Fibroblast of skin of scalp (primary cell): ENCODE results near the gene HTT.

Experiments used
- DNase-seq: peaks from one replicate; pipeline ENCODE4 v3.0.0-alpha.2; 2013

Gene HTT

GRCh38 chr4:3202836-3203820, 128.6 kb downstream of the HTT start:
- no peak for DNase-seq

- peak; percentile 41 for DNase-seq
Measured at GRCh38 chr4:3203971-3204431, 129.5 kb downstream of the HTT start.

- DNase-seq: no peak
Measured at GRCh38 chr4:3205995-3206394, 131.5 kb downstream of the HTT start.

- no peak for DNase-seq
Measured at GRCh38 chr4:3206439-3207100, 132.1 kb downstream of the HTT start.

- DNase-seq: no peak
Measured at GRCh38 chr4:3207531-3208037, 133.1 kb downstream of the HTT start.

- no peak for DNase-seq
Measured at GRCh38 chr4:3208826-3209225, 134.3 kb downstream of the HTT start.

GRCh38 chr4:3209551-3210325, 135.3 kb downstream of the HTT start:
- no peak for DNase-seq

- DNase-seq: no peak
Measured at GRCh38 chr4:3210467-3210866, 136.0 kb downstream of the HTT start.

GRCh38 chr4:3211866-3212265, 137.4 kb downstream of the HTT start:
- DNase-seq: no peak

- DNase-seq: no peak
Measured at GRCh38 chr4:3212391-3213105, 138.1 kb downstream of the HTT start.

GRCh38 chr4:3213106-3213425, 138.6 kb downstream of the HTT start:
- no peak for DNase-seq

- DNase-seq: no peak
Measured at GRCh38 chr4:3213661-3214250, 139.3 kb downstream of the HTT start.

GRCh38 chr4:3215256-3215655, 140.8 kb downstream of the HTT start:
- DNase-seq: no peak

- no peak for DNase-seq
Measured at GRCh38 chr4:3215733-3216132, 141.3 kb downstream of the HTT start.

- no peak for DNase-seq
Measured at GRCh38 chr4:3217266-3217665, 142.8 kb downstream of the HTT start.

GRCh38 chr4:3217771-3218170, 143.3 kb downstream of the HTT start:
- DNase-seq: no peak

- no peak for DNase-seq
Measured at GRCh38 chr4:3218824-3219760, 144.6 kb downstream of the HTT start.

GRCh38 chr4:3219761-3220475, 145.4 kb downstream of the HTT start:
- no peak for DNase-seq

- no peak for DNase-seq
Measured at GRCh38 chr4:3220476-3221183, 146.1 kb downstream of the HTT start.
